H9 (cell line): ENCODE measurements around the gene AQP2. TPM values are rescaled to one million over a fixed set of nuclear protein-coding genes. Genes with fewer than 3 reads are reported as not detected.

Experiments used
- DNase-seq: peaks from one replicate; pipeline ENCODE4 v3.0.0-alpha.2; 2017
- H2AFZ ChIP-seq: one replicate; pipeline ENCODE4 v1.6.1; 2013; ENCODE audit warnings: mild to moderate bottlenecking, low read length, control low read depth, moderate library complexity
- H2AK5ac ChIP-seq: 2 replicates; pipeline ENCODE4 v1.6.1; 2013; ENCODE audit warnings: low read length, control low read depth, mixed read lengths; ENCODE audit not compliant: insufficient read length
- H2BK120ac ChIP-seq: one replicate; pipeline ENCODE4 v1.6.1; 2013; ENCODE audit warnings: low read depth, mild to moderate bottlenecking, low read length, control low read depth, inconsistent platforms; ENCODE audit not compliant: poor library complexity, severe bottlenecking
- H2BK12ac ChIP-seq: 2 replicates; pipeline ENCODE4 v1.6.1; 2013; ENCODE audit warnings: low read length, control low read depth, mixed read lengths, low read depth; ENCODE audit not compliant: insufficient read length
- H2BK15ac ChIP-seq: 2 replicates; pipeline ENCODE4 v1.6.1; 2013; ENCODE audit warnings: low read depth, low read length, control low read depth
- H2BK20ac ChIP-seq: one replicate; pipeline ENCODE4 v1.6.1; 2013; ENCODE audit warnings: low read depth, mild to moderate bottlenecking, low read length, control low read depth, inconsistent platforms; ENCODE audit not compliant: poor library complexity, severe bottlenecking
- H2BK5ac ChIP-seq: 2 replicates; pipeline ENCODE4 v1.6.1; 2013; ENCODE audit warnings: low read length, control low read depth, mixed read lengths; ENCODE audit not compliant: insufficient read length
- H3K14ac ChIP-seq: 2 replicates; pipeline ENCODE4 v1.6.1; 2013; ENCODE audit warnings: low read length, control low read depth; ENCODE audit not compliant: insufficient read depth
- H3K18ac ChIP-seq: 2 replicates; pipeline ENCODE4 v1.6.1; 2013; ENCODE audit warnings: low read depth, mild to moderate bottlenecking, mixed read lengths, low read length, control low read depth; ENCODE audit not compliant: insufficient read length
- H3K23ac ChIP-seq: 2 replicates; pipeline ENCODE4 v1.6.1; 2013; ENCODE audit warnings: low read length, control low read depth, mixed read lengths, low read depth; ENCODE audit not compliant: insufficient read length
- H3K23me2 ChIP-seq: 2 replicates; pipeline ENCODE4 v1.6.1; 2013; ENCODE audit warnings: low read depth, mild to moderate bottlenecking, mixed read lengths, low read length, control low read depth; ENCODE audit not compliant: insufficient read length, poor library complexity, severe bottlenecking
- H3K27ac ChIP-seq: 2 replicates; pipeline ENCODE4 v1.5.1; 2013; ENCODE audit warnings: low read length, control low read depth, mixed read lengths, low read depth; ENCODE audit not compliant: insufficient read length
- H3K27me3 ChIP-seq: 2 replicates; pipeline ENCODE4 v1.6.1; 2013; ENCODE audit warnings: low read length, control low read depth, inconsistent platforms; ENCODE audit not compliant: insufficient read depth
- H3K4ac ChIP-seq: 2 replicates; pipeline ENCODE4 v1.6.1; 2013; ENCODE audit warnings: low read depth, mild to moderate bottlenecking, control low read depth, inconsistent platforms, low read length, moderate library complexity
- H3K4me1 ChIP-seq: 2 replicates; pipeline ENCODE4 v1.6.1; 2013; ENCODE audit warnings: low read length, control low read depth, inconsistent platforms; ENCODE audit not compliant: insufficient read depth
- H3K4me2 ChIP-seq: 2 replicates; pipeline ENCODE4 v1.6.1; 2013; ENCODE audit warnings: low read length, control low read depth, mixed read lengths; ENCODE audit not compliant: insufficient read length, insufficient read depth
- H3K56ac ChIP-seq: 2 replicates; pipeline ENCODE4 v1.6.1; 2013; ENCODE audit warnings: low read depth, mild to moderate bottlenecking, mixed read lengths, low read length, control low read depth; ENCODE audit not compliant: insufficient read length
- H3K79me1 ChIP-seq: 2 replicates; pipeline ENCODE4 v1.6.1; 2013; ENCODE audit warnings: low read depth, mild to moderate bottlenecking, moderate library complexity, low read length, control low read depth, inconsistent platforms; ENCODE audit not compliant: insufficient read depth, poor library complexity, severe bottlenecking
- H3K79me2 ChIP-seq: 2 replicates; pipeline ENCODE4 v1.6.1; 2013; ENCODE audit warnings: low read length, control low read depth, inconsistent platforms; ENCODE audit not compliant: insufficient read depth
- H3K9ac ChIP-seq: 2 replicates; pipeline ENCODE4 v1.6.1; 2013; ENCODE audit warnings: low read length, control low read depth, mixed read lengths; ENCODE audit not compliant: insufficient read length; ENCODE audit errors: extremely low read depth
- H3K9me3 ChIP-seq: one replicate; pipeline ENCODE4 v1.6.1; 2013; ENCODE audit warnings: low read depth, low read length, inconsistent platforms; ENCODE audit not compliant: control insufficient read depth
- H3T11ph ChIP-seq: one replicate; pipeline ENCODE4 v1.6.1; 2013; ENCODE audit warnings: mild to moderate bottlenecking, low read length, control low read depth, inconsistent platforms
- H4K20me1 ChIP-seq: one replicate; pipeline ENCODE4 v1.6.1; 2013; ENCODE audit not compliant: control insufficient read depth, insufficient read length, insufficient read depth
- H4K5ac ChIP-seq: 2 replicates; pipeline ENCODE4 v1.6.1; 2013; ENCODE audit warnings: low read depth, mild to moderate bottlenecking, mixed read lengths, low read length, control low read depth; ENCODE audit not compliant: insufficient read length
- H4K8ac ChIP-seq: replicated peaks from 2 replicates; pipeline ENCODE4 v1.6.1; 2013; ENCODE audit warnings: low read length, control low read depth, mixed read lengths, low read depth; ENCODE audit not compliant: insufficient read length
- H4K91ac ChIP-seq: 2 replicates; pipeline ENCODE4 v1.6.1; 2013; ENCODE audit warnings: low read depth, mild to moderate bottlenecking, moderate library complexity, mixed read lengths, low read length, control low read depth; ENCODE audit not compliant: insufficient read length
- H3K27ac Mint-ChIP-seq, 3 experiments: 2 replicates in 2 of 3; 3 replicates in 1 of 3; pipeline ENCODE4 v1.8.0; 2020 to 2021; ENCODE audit warnings: mixed read lengths in 3 of 3, mild to moderate bottlenecking in 1 of 3, moderate library complexity in 1 of 3
- H3K27me3 Mint-ChIP-seq: 2 replicates; pipeline ENCODE4 v1.8.0; 2021; ENCODE audit warnings: low read depth, mild to moderate bottlenecking, moderate library complexity, mixed read lengths
- H3K36me3 Mint-ChIP-seq, 3 experiments: 2 replicates in 2 of 3; 3 replicates in 1 of 3; pipeline ENCODE4 v1.8.0; 2020 to 2021; ENCODE audit warnings: low read depth in 3 of 3, mixed read lengths in 3 of 3; ENCODE audit not compliant: insufficient read depth in 1 of 3
- H3K4me1 Mint-ChIP-seq, 2 experiments: 2 replicates each; pipeline ENCODE4 v1.8.0; 2020; ENCODE audit warnings: mixed read lengths in 2 of 2
- H3K4me3 Mint-ChIP-seq, 2 experiments: 2 replicates in 1 of 2; 3 replicates in 1 of 2; pipeline ENCODE4 v1.8.0; 2020 to 2021; ENCODE audit warnings: mild to moderate bottlenecking in 2 of 2, mixed read lengths in 2 of 2, moderate library complexity in 1 of 2
- H3K9me3 Mint-ChIP-seq, 2 experiments: 2 replicates in 1 of 2; 3 replicates in 1 of 2; pipeline ENCODE4 v1.8.0; 2020; ENCODE audit warnings: mild to moderate bottlenecking in 2 of 2, mixed read lengths in 2 of 2, moderate library complexity in 1 of 2
- WGBS: extraction: QIAGEN DNeasy Blood & Tissue Kit; methylation state at CpG from one replicate; pipeline ENCODE4 v1.1.7; 2013; ENCODE audit warnings: missing lambda C conversion rate, low lambda C conversion rate, mixed read lengths; ENCODE audit not compliant: insufficient read length; ENCODE audit errors: extremely low coverage; 5-methylcytosine and 5-hydroxymethylcytosine counted together
- total RNA-seq: library from RNA; stranded (reverse); gene quantifications from 2 replicates; pipeline ENCODE4 v1.2.1, GENCODE V29; 2021
- TF ChIP-seq, protein P1 (sequence below): fragments of 200-600 bp; sonication (generic); conservative IDR thresholded peaks from 3 replicates; pipeline ENCODE4 v1.8.0; 2021; ENCODE audit warnings: antibody characterized with exemption, mild to moderate bottlenecking

The AQP2 gene
- total RNA-seq, 1 experiment from 2014 or later: not detected

DNA sequence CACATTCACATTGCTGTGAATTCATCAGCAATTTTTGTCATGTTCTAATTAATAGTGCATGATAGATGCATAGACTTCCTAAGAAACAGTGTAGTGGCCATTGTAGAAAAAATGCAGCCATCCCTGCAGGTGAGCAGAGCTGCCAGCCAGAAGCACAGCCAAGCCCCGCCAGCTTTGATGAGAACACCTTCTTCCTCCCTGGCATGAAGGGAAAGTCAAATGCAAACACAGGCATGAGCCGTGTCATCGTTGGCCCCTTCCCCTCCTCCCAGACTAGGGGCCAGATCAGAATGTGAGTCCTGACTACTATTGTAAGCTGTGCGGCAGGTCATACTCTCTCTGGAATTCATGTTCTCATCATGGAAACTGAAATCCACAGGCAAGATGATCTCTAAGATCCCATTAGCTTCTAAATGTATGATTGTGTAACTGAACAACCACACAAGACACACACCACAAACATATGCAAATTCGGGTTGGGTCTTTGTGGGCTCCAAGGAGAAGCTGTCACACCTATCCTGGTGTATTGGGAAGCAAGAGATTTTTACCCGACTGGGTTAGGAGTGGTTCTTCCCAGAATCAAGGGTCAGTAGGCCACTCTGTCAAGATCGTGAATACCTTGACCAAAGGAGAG lies 2.8 kb upstream of the AQP2 start:
- Histone ChIP-seq H3K27ac (no peak overlapping the region), H3K23ac (no peak overlapping the region), H3K9ac (no peak overlapping the region), H2BK5ac (no peak overlapping the region), H2AK5ac (no peak overlapping the region), H3K9me3 (no peaks in the 10 kb centered on the region), H3K14ac (no peak overlapping the region), H4K5ac (no peak overlapping the region), H3K79me1 (no peaks in the 10 kb centered on the region), H3K79me2 (no peaks in the 10 kb centered on the region), H3K18ac (no peak overlapping the region), H3T11ph (no peak overlapping the region), H3K27me3 (no peaks in the 10 kb centered on the region), H4K91ac (no peak overlapping the region), H4K20me1 (no peaks in the 10 kb centered on the region), H2BK120ac (no peak overlapping the region), H4K8ac (no peak overlapping the region), H2BK15ac (no peak overlapping the region), H3K23me2 (peaks cover 5% of the 10 kb centered on the region), H3K4me2 (no peak overlapping the region), H3K56ac (no peak overlapping the region), H3K4me1 (no peaks in the 10 kb centered on the region; the same call in 1 of the 2 replicates), H2BK20ac (no peak overlapping the region), H2AFZ (no peak overlapping the region), H2BK12ac (no peak overlapping the region), H3K4ac (no peak overlapping the region)
- Mint-ChIP-seq H3K27me3 (peaks cover 25% of the 10 kb centered on the region), H3K9me3 (no peaks in the 10 kb centered on the region), H3K27ac (no peak overlapping the region; a peak in 1 of 7 replicates), H3K36me3 (no peaks in the 10 kb centered on the region), H3K4me3 (no peak overlapping the region), H3K4me1 (peaks cover 35 to 49% of the 10 kb centered on the region in 2 experiments)
- no peak for DNase-seq
- no CpG with 5 or more reads among the region's 7 CpGs for WGBS
- TF ChIP-seq, protein P1, sequence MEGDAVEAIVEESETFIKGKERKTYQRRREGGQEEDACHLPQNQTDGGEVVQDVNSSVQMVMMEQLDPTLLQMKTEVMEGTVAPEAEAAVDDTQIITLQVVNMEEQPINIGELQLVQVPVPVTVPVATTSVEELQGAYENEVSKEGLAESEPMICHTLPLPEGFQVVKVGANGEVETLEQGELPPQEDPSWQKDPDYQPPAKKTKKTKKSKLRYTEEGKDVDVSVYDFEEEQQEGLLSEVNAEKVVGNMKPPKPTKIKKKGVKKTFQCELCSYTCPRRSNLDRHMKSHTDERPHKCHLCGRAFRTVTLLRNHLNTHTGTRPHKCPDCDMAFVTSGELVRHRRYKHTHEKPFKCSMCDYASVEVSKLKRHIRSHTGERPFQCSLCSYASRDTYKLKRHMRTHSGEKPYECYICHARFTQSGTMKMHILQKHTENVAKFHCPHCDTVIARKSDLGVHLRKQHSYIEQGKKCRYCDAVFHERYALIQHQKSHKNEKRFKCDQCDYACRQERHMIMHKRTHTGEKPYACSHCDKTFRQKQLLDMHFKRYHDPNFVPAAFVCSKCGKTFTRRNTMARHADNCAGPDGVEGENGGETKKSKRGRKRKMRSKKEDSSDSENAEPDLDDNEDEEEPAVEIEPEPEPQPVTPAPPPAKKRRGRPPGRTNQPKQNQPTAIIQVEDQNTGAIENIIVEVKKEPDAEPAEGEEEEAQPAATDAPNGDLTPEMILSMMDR: no peak
